ENCODE results near the gene ITGB3. TPM values are rescaled to one million over a fixed set of nuclear protein-coding genes. Genes with fewer than 3 reads are reported as not detected.

ITGB3 gene
- total and polyA plus RNA-seq, 2 of the 4 experiments (the other 2 are of a cell fraction) = 9.8 to 17.6 TPM

- H3K9me3 ChIP-seq (ENCODE audit: control insufficient read depth, insufficient read depth, low read length) = no peaks in the 10 kb centered on the region
- H4K5ac ChIP-seq (ENCODE audit: low read depth, low read length) = no peak overlapping the region
- BruUV-seq (replicated peaks) = no TSS peak
- H2AK5ac ChIP-seq (ENCODE audit: low read depth, low read length) = no peak overlapping the region
- WGBS, 2 experiments (ENCODE audit: extremely low coverage in 2 of 2, insufficient read length in 1 of 2) = 100% methylated on average over 1 of the region's 3 CpGs; no CpG with 5 or more reads in 1 of the 2 experiments
- no peak overlapping the region for H3K14ac ChIP-seq (replicated peaks; ENCODE audit: low read depth, low read length)
- no peaks in the 10 kb centered on the region for H3K36me3 ChIP-seq (ENCODE audit: control insufficient read depth, insufficient read depth, low read length)
- H3K4ac ChIP-seq (ENCODE audit: low read depth, low read length) = no peak overlapping the region
- ChIA-PET CTCF (no interaction called here), POLR2A (ENCODE audit: unreplicated experiment) (no interaction called here)
- H4K8ac ChIP-seq (ENCODE audit: low read depth in 2 of 2, low read length in 2 of 2) = no peak overlapping the region
- no peak overlapping the region for H2BK120ac ChIP-seq (ENCODE audit: low read depth, low read length)
- no peak overlapping the region; the same call in 2 of the 3 replicates for H2BK15ac ChIP-seq (ENCODE audit: low read depth, low read length)
- 0 out of 4 replicates have a peak, but pooled peaks cover 0 to 3% of the 10 kb centered on the region in 2 experiments for H3K79me1 ChIP-seq (ENCODE audit: low read depth in 1 of 2, low read length in 2 of 2)
- no peak overlapping the region for H3K9ac ChIP-seq (ENCODE audit: low read depth, low read length)
- no peak overlapping the region for H3K4me2 ChIP-seq (ENCODE audit: low read depth, low read length)
- H3K9me1 ChIP-seq (ENCODE audit: insufficient read depth, low read length) = peaks cover 15% of the 10 kb centered on the region
- no peak overlapping the region for H3K23ac ChIP-seq (ENCODE audit: low read depth, low read length)
- H3K27ac ChIP-seq (ENCODE audit: insufficient read depth, low read length) = no peak overlapping the region
- no peak overlapping the region for H3K56ac ChIP-seq (ENCODE audit: extremely low read depth, insufficient read depth, low read length)
- no peak overlapping the region for H2BK20ac ChIP-seq (ENCODE audit: low read depth, low read length)
- TF ChIP-seq CHD1 (IDR thresholded peaks at IDR 0.05; ENCODE audit: low read depth, low read length) (no peak), MXI1 (IDR thresholded peaks at IDR 0.05; ENCODE audit: borderline replicate concordance, low read depth, low read length) (no peak)
- TF ChIP-seq, protein P1, sequence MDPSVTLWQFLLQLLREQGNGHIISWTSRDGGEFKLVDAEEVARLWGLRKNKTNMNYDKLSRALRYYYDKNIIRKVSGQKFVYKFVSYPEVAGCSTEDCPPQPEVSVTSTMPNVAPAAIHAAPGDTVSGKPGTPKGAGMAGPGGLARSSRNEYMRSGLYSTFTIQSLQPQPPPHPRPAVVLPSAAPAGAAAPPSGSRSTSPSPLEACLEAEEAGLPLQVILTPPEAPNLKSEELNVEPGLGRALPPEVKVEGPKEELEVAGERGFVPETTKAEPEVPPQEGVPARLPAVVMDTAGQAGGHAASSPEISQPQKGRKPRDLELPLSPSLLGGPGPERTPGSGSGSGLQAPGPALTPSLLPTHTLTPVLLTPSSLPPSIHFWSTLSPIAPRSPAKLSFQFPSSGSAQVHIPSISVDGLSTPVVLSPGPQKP (IDR thresholded peaks at IDR 0.05; ENCODE audit: borderline replicate concordance, low read depth, low read length) = no peak
- in situ Hi-C loops (cut with MboI; ENCODE audit: low sequenced_read_pairs) = no loop called here
- H2AFZ ChIP-seq (replicated peaks; ENCODE audit: low read length, poor library complexity) = no peak overlapping the region
- intact Hi-C loops (cut with micrococcal nuclease) = no loop called here
- no peaks in the 10 kb centered on the region for H4K20me1 ChIP-seq (ENCODE audit: insufficient read depth, low read length)
- H3K27me3 ChIP-seq (ENCODE audit: control insufficient read depth, insufficient read depth, low read length) = peaks cover 8% of the 10 kb centered on the region
- DNase-seq = no peak
- no peak overlapping the region for H2BK5ac ChIP-seq (ENCODE audit: low read depth, low read length, poor library complexity, severe bottlenecking)
- no peak overlapping the region for H2AK9ac ChIP-seq (replicated peaks; ENCODE audit: low read depth, low read length, poor library complexity)
- H3K4me3 ChIP-seq (ENCODE audit: insufficient read depth, low read depth, low read length) = no peak overlapping the region
- H4K91ac ChIP-seq (ENCODE audit: insufficient read depth, low read depth, low read length) = no peak overlapping the region
- H3K4me1 ChIP-seq (ENCODE audit: control insufficient read depth, insufficient read depth, low read length) = peaks cover 20% of the 10 kb centered on the region
- no peak overlapping the region for H3K18ac ChIP-seq (ENCODE audit: low read depth, low read length)
- dilution Hi-C loops (cut with HindIII; ENCODE audit: low sequenced_read_pairs, unreplicated experiment) = no loop called here
- ATAC-seq (ENCODE audit: low read depth) = no peak
These were observed 44.1 kb upstream of the ITGB3 start for GRCh38 chr17:47209499-47209898.
